Endothelial cell of umbilical vein (primary cell): ENCODE data around the gene ZNF70. TPM values are rescaled to one million over a fixed set of nuclear protein-coding genes. Genes with fewer than 3 reads are reported as not detected.

Experiments
- BruUV-seq: library from RNA; stranded (reverse); fragments of 400-500 nt; replicated peaks from 2 replicates; lab custom pipeline; 2021; lab: Mats Ljungman, UMichigan
- CTCF ChIA-PET: fragments of 300-600, 350-600 bp; sonication (Branson Sonifier 250); formaldehyde crosslinking; loops from one replicate; lab custom pipeline; 2021; ENCODE audit warnings: antibody characterized with exemption, inconsistent platforms; lab: Charles Lee
- POLR2A ChIA-PET: fragments of 300-600, 350-600 bp; sonication (Branson Sonifier 250); formaldehyde crosslinking; loops from one replicate; lab custom pipeline; 2021; ENCODE audit warnings: antibody characterized with exemption, inconsistent platforms; lab: Charles Lee
- DNase-seq: peaks from one replicate; pipeline ENCODE4 v3.0.0-alpha.2; 2011; ENCODE audit warnings: low read depth, low spot score
- FAIRE-seq: peaks from 2 replicates; lab custom pipeline; 2011; peaks lifted over from hg19 to GRCh38; lab: Jason Lieb, UNC
- H2AFZ ChIP-seq: 2 replicates; pipeline ENCODE4 v1.6.0; 2012; ENCODE audit warnings: low read depth, low read length, control low read depth, inconsistent platforms
- H3K27ac ChIP-seq: 2 replicates; pipeline ENCODE4 v1.5.1; 2011; ENCODE audit warnings: low read depth, mild to moderate bottlenecking, control low read depth, low read length, moderate library complexity; ENCODE audit not compliant: insufficient read depth
- H3K27me3 ChIP-seq, 2 experiments: 2 replicates each; pipeline versions ENCODE4 v1.6.0 to v1.6.1; 2011; ENCODE audit warnings: low read length in 2 of 2, mixed read lengths in 1 of 2; ENCODE audit not compliant: control insufficient read depth in 2 of 2, insufficient read depth in 2 of 2
- H3K36me3 ChIP-seq, 2 experiments: 2 replicates in 1 of 2; 3 replicates in 1 of 2; pipeline ENCODE4 v1.5.1; 2011; ENCODE audit warnings: low read length in 2 of 2, mild to moderate bottlenecking in 1 of 2, moderate library complexity in 1 of 2; ENCODE audit not compliant: control insufficient read depth in 2 of 2, insufficient read depth in 2 of 2; ENCODE audit errors: extremely low read depth in 1 of 2
- H3K4me1 ChIP-seq: 3 replicates; pipeline ENCODE4 v1.5.1; 2011; ENCODE audit warnings: mild to moderate bottlenecking, low read length; ENCODE audit not compliant: control insufficient read depth, insufficient read depth; ENCODE audit errors: extremely low read depth
- H3K4me2 ChIP-seq: 2 replicates; pipeline ENCODE4 v1.6.1; 2011; ENCODE audit warnings: low read length, control low read depth, mixed read lengths; ENCODE audit not compliant: insufficient read depth
- H3K4me3 ChIP-seq, 3 experiments: fragments of 200-600 bp in 1 of 3; sonication (generic), shearing (Covaris generic) in 1 of 3; replicated peaks in 1 of 3; 2 replicates each; pipeline ENCODE4 v1.5.1; 2011 to 2016; ENCODE audit warnings: control low read depth in 3 of 3, low read length in 3 of 3, mild to moderate bottlenecking in 2 of 3, inconsistent platforms in 1 of 3, low read depth in 1 of 3, moderate library complexity in 1 of 3; ENCODE audit not compliant: insufficient read depth in 1 of 3
- H3K79me2 ChIP-seq: 2 replicates; pipeline ENCODE4 v1.6.0; 2012; ENCODE audit warnings: low read length, inconsistent platforms; ENCODE audit not compliant: control insufficient read depth, insufficient read depth
- H3K9ac ChIP-seq: replicated peaks from 2 replicates; pipeline ENCODE3; 2011; ENCODE audit warnings: low read length, control low read depth; ENCODE audit not compliant: insufficient read depth; ENCODE audit errors: extremely low read depth
- H3K9me1 ChIP-seq: replicated peaks from 3 replicates; pipeline ENCODE4 v1.6.0; 2011; ENCODE audit warnings: mild to moderate bottlenecking, low read length; ENCODE audit not compliant: control insufficient read depth, insufficient read depth; ENCODE audit errors: extremely low read depth
- H3K9me3 ChIP-seq: replicated peaks from 2 replicates; pipeline ENCODE4 v1.5.1; 2012; ENCODE audit warnings: low read length, inconsistent platforms; ENCODE audit not compliant: control insufficient read depth, insufficient read depth
- H4K20me1 ChIP-seq: replicated peaks from 2 replicates; pipeline ENCODE3; 2011; ENCODE audit warnings: mild to moderate bottlenecking, low read length; ENCODE audit not compliant: control insufficient read depth, insufficient read depth; ENCODE audit errors: extremely low read depth
- CTCF ChIP-seq, 2 donors: IDR thresholded peaks; 1 replicate in 1 of 2; 2 replicates in 1 of 2; pipeline ENCODE4 v1.5.1; 2011; ENCODE audit warnings: low read length in 2 of 2, mild to moderate bottlenecking in 2 of 2, moderate library complexity in 2 of 2, control low read depth in 1 of 2, inconsistent platforms in 1 of 2, low read depth in 1 of 2; ENCODE audit not compliant: insufficient read depth in 1 of 2; ENCODE audit errors: extremely low read depth in 1 of 2
- EZH2 ChIP-seq: IDR thresholded peaks from 2 replicates; pipeline ENCODE4 v1.6.1; 2012; ENCODE audit warnings: borderline replicate concordance, low read depth, mild to moderate bottlenecking, moderate library complexity, low read length, inconsistent platforms; ENCODE audit not compliant: severe bottlenecking
- FOS ChIP-seq: IDR thresholded peaks from 2 replicates; pipeline ENCODE4 v1.6.1; 2011; ENCODE audit warnings: mild to moderate bottlenecking, low read length, moderate library complexity, borderline replicate concordance; ENCODE audit not compliant: insufficient read depth
- GATA2 ChIP-seq: IDR thresholded peaks from 2 replicates; pipeline ENCODE4 v1.7.0; 2011; ENCODE audit warnings: low read depth, mild to moderate bottlenecking, moderate library complexity, mixed read lengths, low read length; ENCODE audit not compliant: insufficient read length, insufficient read depth
- JUN ChIP-seq: IDR thresholded peaks from 2 replicates; pipeline ENCODE4 v1.6.1; 2011; ENCODE audit warnings: borderline replicate concordance, low read depth; ENCODE audit not compliant: insufficient read length, insufficient read depth
- MAX ChIP-seq: IDR thresholded peaks from 2 replicates; pipeline ENCODE4 v1.6.1; 2011; ENCODE audit not compliant: insufficient read depth, insufficient read length
- POLR2A ChIP-seq: IDR thresholded peaks from 2 replicates; pipeline ENCODE4 v1.6.1; 2012; ENCODE audit warnings: low read depth, mild to moderate bottlenecking, control low read depth, low read length
- POLR2AphosphoS5 ChIP-seq: IDR thresholded peaks from 2 replicates; pipeline ENCODE4 v1.6.1; 2012; ENCODE audit warnings: low read depth, mild to moderate bottlenecking, control low read depth, low read length, moderate library complexity; ENCODE audit not compliant: insufficient read depth
- dilution Hi-C: fragments of 300-500 bp; cut with MboI; formaldehyde crosslinking; loops from one replicate; pipeline ENCODE4 v1.15.0; 2019; ENCODE audit warnings: low sequenced_read_pairs; ENCODE audit not compliant: extremely low pct_ligation_motif_present
- intact Hi-C: fragments of 100-400 bp; cut with micrococcal nuclease; formaldehyde crosslinking; loops from one replicate; pipeline ENCODE4 v1.10.0; 2022
- polyA plus RNA-seq, 4 experiments: library from polyadenylated mRNA; depleted of rRNA in 3 of 4; stranded (reverse) in 3 of 4; unstranded in 1 of 4; fragments of >200 nt; gene quantifications; 2 replicates each; pipeline versions ENCODE4 v1.2.1 to v1.2.3, GENCODE V29; 2011 to 2012; ENCODE audit warnings: missing spikeins in 1 of 4
- total RNA-seq: library from RNA; stranded (reverse); gene quantifications from 2 replicates; pipeline ENCODE4 v1.2.3, GENCODE V29; 2021

ZNF70 gene
- total and polyA plus RNA-seq, 2 donors (not counting 3 experiments of a cell fraction or from before 2014, with no cell fraction given), result 1.9 to 6.2 TPM

- intact Hi-C loops, result no loop called here
- H3K4me3 ChIP-seq, result no peak overlapping the region
- H3K4me1 ChIP-seq, result no peaks in the 10 kb centered on the region
- no peaks in the 10 kb centered on the region for H3K9me3 ChIP-seq
- ChIA-PET POLR2A (no interaction called here), CTCF (no interaction called here)
- H3K79me2 ChIP-seq, result no peaks in the 10 kb centered on the region
- FAIRE-seq, result no peak
- no TSS peak for BruUV-seq
- no peak overlapping the region for H3K4me2 ChIP-seq
- H4K20me1 ChIP-seq, result no peaks in the 10 kb centered on the region
- no peak for DNase-seq
- H3K27ac ChIP-seq, result no peak overlapping the region
- H3K36me3 ChIP-seq, result peaks cover 4 to 16% of the 10 kb centered on the region in 2 experiments
- no peaks in the 10 kb centered on the region for H3K27me3 ChIP-seq
- TF ChIP-seq EZH2, result no peak
- TF ChIP-seq POLR2A, result no peak
- TF ChIP-seq CTCF (IDR thresholded peaks at IDR 0.05; ENCODE audit: extremely low read depth in 1 of 2, insufficient read depth in 1 of 2, low read depth in 1 of 2, low read length in 2 of 2), result no peak
- no peak for TF ChIP-seq JUN
- TF ChIP-seq FOS, result no peak
- no peak for TF ChIP-seq POLR2AphosphoS5
- no peak for TF ChIP-seq MAX
- TF ChIP-seq GATA2, result no peak
- no peaks in the 10 kb centered on the region for H3K9me1 ChIP-seq
- H3K9ac ChIP-seq, result no peak overlapping the region
- H2AFZ ChIP-seq, result no peak overlapping the region
- dilution Hi-C loops, result no loop called here
Observed at GRCh38 chr22:23691748-23692423, 59.0 kb downstream of the ZNF70 start.
